ENCODE data around the gene PRKCH. TPM values are rescaled to one million over a fixed set of nuclear protein-coding genes. Genes with fewer than 3 reads are reported as not detected.

Gene PRKCH
- total RNA-seq, 1 experiment from 2014 or later, result 10.3 TPM

- TF ChIP-seq ARID4B (CRISPR knock-in tag; IDR thresholded peaks at IDR 0.05; ENCODE audit: borderline replicate concordance), result no peak
Observed at GRCh38 chr14:61472011-61472672, 150.8 kb downstream of the PRKCH start (continued).

- CTCF ChIA-PET, result interaction anchor here (1.7 kb wide), 1 partner anchor 289 kb away, joined by 6 read pairs; the partner anchor contains the start of gene SNAPC1
- DNase-seq (ENCODE audit: low spot score) (no peak), ATAC-seq (no peak)
- Mint-ChIP-seq H3K27ac (no peak overlapping the region), H3K4me1 (peaks cover 44% of the 10 kb centered on the region), H3K27me3 (ENCODE audit: low read depth) (no peaks in the 10 kb centered on the region), H3K4me3 (no peak overlapping the region), H3K36me3 (no peaks in the 10 kb centered on the region), H3K9me3 (no peaks in the 10 kb centered on the region)
- POLR2A ChIA-PET, result no interaction called here
- TF ChIP-seq EMX1 (CRISPR knock-in tag; IDR thresholded peaks at IDR 0.05) (no peak), SP1 (CRISPR knock-in tag; conservative IDR thresholded peaks at IDR 0.05) (no peak), ZNF532 (CRISPR knock-in tag; IDR thresholded peaks at IDR 0.05; ENCODE audit: borderline replicate concordance) (no peak), SOX15 (CRISPR knock-in tag; IDR thresholded peaks at IDR 0.05) (no peak), JAZF1 (CRISPR knock-in tag; IDR thresholded peaks at IDR 0.05) (no peak), NFATC4 (CRISPR knock-in tag; IDR thresholded peaks at IDR 0.05) (no peak), NFE2L1 (CRISPR knock-in tag; IDR thresholded peaks at IDR 0.05) (no peak), HMGA2 (CRISPR knock-in tag; IDR thresholded peaks at IDR 0.05) (no peak), ZNF416 (CRISPR knock-in tag; IDR thresholded peaks at IDR 0.05) (no peak), E2F4 (CRISPR knock-in tag; IDR thresholded peaks at IDR 0.05; ENCODE audit: borderline replicate concordance, low read depth) (no peak), TCF7 (CRISPR knock-in tag; IDR thresholded peaks at IDR 0.05; ENCODE audit: low read depth) (no peak), ZBTB43 (CRISPR knock-in tag; IDR thresholded peaks at IDR 0.05) (no peak), E2F1 (CRISPR knock-in tag; IDR thresholded peaks at IDR 0.05) (no peak), CTCF (IDR thresholded peaks at IDR 0.05) (no peak), CREB1 (CRISPR knock-in tag; IDR thresholded peaks at IDR 0.05) (no peak)
Observed at GRCh38 chr14:61472801-61473376, 151.5 kb downstream of the PRKCH start.

All from WTC11 (cell line).